Measurements from ENCODE around the gene ITGA6.

ITGA6 gene

GRCh38 chr2:172427256-172427989 lies at the start of gene ITGA6:
TSS of gene ITGA6 (plus strand) at chr2:172427586.
- Histone ChIP-seq H3K4me3 (ENCODE audit: low read length in 2 of 2) (peak within 1 kb of the TSS; percentile 58 to 76), H3K9me3 (ENCODE audit: control insufficient read depth in 2 of 2, low read length in 2 of 2) (no peaks in the 10 kb centered on the region), H3K27me3 (ENCODE audit: control insufficient read depth in 1 of 2, insufficient read depth in 2 of 2, low read length in 2 of 2) (peaks cover 17% of the 10 kb centered on the region in 2 donors), H3K9ac (ENCODE audit: low read length in 2 of 2) (peak within 1 kb of the TSS in 1 of 2 donors; percentile 24), H3K27ac (ENCODE audit: low read length) (no peak within 1 kb of the TSS), H3K4me1 (ENCODE audit: control insufficient read depth, insufficient read depth, low read length) (peaks cover 6% of the 10 kb centered on the region), H3K36me3 (ENCODE audit: control insufficient read depth in 2 of 2, insufficient read depth in 2 of 2, low read length in 2 of 2) (no peaks in the 10 kb centered on the region)

GRCh38 chr2:172380436-172381274 lies 46.7 kb upstream of the ITGA6 start:
- H3K4me3 ChIP-seq (ENCODE audit: low read length in 2 of 2), result no peak overlapping the region
- H3K9me3 ChIP-seq (ENCODE audit: control insufficient read depth in 2 of 2, low read length in 2 of 2), result no peaks in the 10 kb centered on the region
- no peaks in the 10 kb centered on the region for H3K36me3 ChIP-seq (ENCODE audit: control insufficient read depth in 2 of 2, insufficient read depth in 2 of 2, low read length in 2 of 2)
- no peak overlapping the region for H3K27ac ChIP-seq (ENCODE audit: low read length)
- H3K27me3 ChIP-seq (ENCODE audit: control insufficient read depth in 1 of 2, insufficient read depth in 2 of 2, low read length in 2 of 2), result no peaks in the 10 kb centered on the region
- no peaks in the 10 kb centered on the region for H3K4me1 ChIP-seq (ENCODE audit: control insufficient read depth, insufficient read depth, low read length)
- no peak overlapping the region for H3K9ac ChIP-seq (ENCODE audit: low read length in 2 of 2)

DNA sequence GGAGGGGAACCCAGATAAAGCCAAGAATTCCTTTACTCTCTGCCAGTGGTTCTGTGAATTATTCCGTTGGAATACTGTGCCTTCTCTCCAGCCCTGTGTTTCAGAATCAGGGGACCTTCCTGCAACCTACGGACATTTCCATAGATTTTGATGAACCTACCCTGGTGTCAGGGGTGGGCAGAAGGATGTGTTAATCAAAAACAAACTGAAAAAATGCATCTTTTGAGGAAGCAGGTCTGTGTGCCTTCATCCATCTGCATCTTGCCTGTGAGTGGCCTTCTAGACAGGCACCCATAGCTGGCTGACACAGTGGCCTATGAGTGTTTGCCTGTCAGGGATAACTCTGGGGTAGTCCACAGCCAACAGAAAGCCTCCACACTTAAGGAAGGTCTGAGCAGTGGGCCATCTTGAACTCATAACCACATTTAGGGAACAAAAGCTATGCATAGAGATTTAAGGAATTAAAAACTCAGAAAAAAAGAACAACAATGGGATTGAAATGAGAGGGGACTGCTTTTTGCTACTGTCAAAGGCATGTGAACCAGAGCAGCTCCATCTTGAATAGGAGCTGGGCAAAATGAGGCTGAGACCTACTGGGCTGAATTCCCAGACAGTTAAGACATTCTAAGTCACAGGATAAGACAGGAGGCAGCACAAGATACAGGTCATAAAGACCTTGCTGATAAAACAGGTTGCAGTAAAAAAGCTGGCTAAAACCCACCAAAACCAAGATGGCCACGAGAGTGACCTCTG lies 45.9 kb upstream of the ITGA6 start:
- Histone ChIP-seq H3K4me1 (ENCODE audit: control insufficient read depth, insufficient read depth, low read length) (no peaks in the 10 kb centered on the region), H3K27me3 (ENCODE audit: control insufficient read depth in 1 of 2, insufficient read depth in 2 of 2, low read length in 2 of 2) (no peaks in the 10 kb centered on the region), H3K9me3 (ENCODE audit: control insufficient read depth in 2 of 2, low read length in 2 of 2) (no peaks in the 10 kb centered on the region), H3K27ac (ENCODE audit: low read length) (no peak overlapping the region), H3K9ac (ENCODE audit: low read length in 2 of 2) (no peak overlapping the region), H3K36me3 (ENCODE audit: control insufficient read depth in 2 of 2, insufficient read depth in 2 of 2, low read length in 2 of 2) (no peaks in the 10 kb centered on the region), H3K4me3 (ENCODE audit: low read length in 2 of 2) (no peak overlapping the region)

- Histone ChIP-seq H3K27ac (ENCODE audit: low read length) (no peak overlapping the region), H3K4me3 (ENCODE audit: low read length in 2 of 2) (no peak overlapping the region), H3K9me3 (ENCODE audit: control insufficient read depth in 2 of 2, low read length in 2 of 2) (no peaks in the 10 kb centered on the region), H3K9ac (ENCODE audit: low read length in 2 of 2) (no peak overlapping the region), H3K4me1 (ENCODE audit: control insufficient read depth, insufficient read depth, low read length) (no peaks in the 10 kb centered on the region), H3K36me3 (ENCODE audit: control insufficient read depth in 2 of 2, insufficient read depth in 2 of 2, low read length in 2 of 2) (no peaks in the 10 kb centered on the region), H3K27me3 (ENCODE audit: control insufficient read depth in 1 of 2, insufficient read depth in 2 of 2, low read length in 2 of 2) (no peaks in the 10 kb centered on the region)
Measured at GRCh38 chr2:172387361-172387760, 40.0 kb upstream of the ITGA6 start.

DNA sequence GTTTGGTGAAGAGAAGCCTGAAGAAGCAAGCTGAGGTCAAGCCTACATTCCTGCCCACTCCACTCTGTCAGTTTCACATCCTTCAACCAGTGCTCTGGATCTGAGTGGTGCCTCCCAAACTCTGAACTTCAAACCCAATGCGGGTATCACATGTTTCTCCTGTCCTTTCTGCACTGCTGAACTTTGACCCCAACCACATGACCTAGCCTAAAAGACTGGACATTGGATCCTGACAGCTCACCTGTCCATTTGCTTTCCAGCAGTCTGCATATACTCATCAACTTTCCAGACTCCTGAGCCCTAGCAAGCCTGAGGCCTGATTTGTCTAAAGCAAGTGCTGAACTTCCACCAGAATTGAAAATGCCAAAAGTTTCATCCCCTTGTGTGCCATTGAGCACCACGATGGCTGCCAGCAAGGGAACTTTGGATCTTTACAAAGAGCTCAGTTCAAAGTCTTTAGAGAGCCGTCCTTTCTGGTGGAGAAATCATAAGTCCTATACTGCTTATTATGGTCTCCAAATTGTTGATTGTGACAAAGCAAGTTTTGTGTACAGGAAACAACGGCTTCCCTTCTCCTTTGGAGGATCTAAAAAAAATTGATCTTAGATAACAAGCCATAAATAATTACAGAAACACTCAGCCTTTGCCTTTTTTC lies 37.6 kb upstream of the ITGA6 start:
- no peak overlapping the region for H3K4me3 ChIP-seq (ENCODE audit: low read length in 2 of 2)
- no peaks in the 10 kb centered on the region for H3K36me3 ChIP-seq (ENCODE audit: control insufficient read depth in 2 of 2, insufficient read depth in 2 of 2, low read length in 2 of 2)
- no peaks in the 10 kb centered on the region for H3K9me3 ChIP-seq (ENCODE audit: control insufficient read depth in 2 of 2, low read length in 2 of 2)
- H3K4me1 ChIP-seq (ENCODE audit: control insufficient read depth, insufficient read depth, low read length), result no peaks in the 10 kb centered on the region
- no peak overlapping the region for H3K9ac ChIP-seq (ENCODE audit: low read length in 2 of 2)
- H3K27ac ChIP-seq (ENCODE audit: low read length), result no peak overlapping the region
- H3K27me3 ChIP-seq (ENCODE audit: control insufficient read depth in 1 of 2, insufficient read depth in 2 of 2, low read length in 2 of 2), result no peaks in the 10 kb centered on the region

GRCh38 chr2:172394002-172394401 lies 33.4 kb upstream of the ITGA6 start:
- Histone ChIP-seq H3K4me3 (ENCODE audit: low read length in 2 of 2) (no peak overlapping the region), H3K9ac (ENCODE audit: low read length in 2 of 2) (no peak overlapping the region), H3K27ac (ENCODE audit: low read length) (no peak overlapping the region), H3K27me3 (ENCODE audit: control insufficient read depth in 1 of 2, insufficient read depth in 2 of 2, low read length in 2 of 2) (no peaks in the 10 kb centered on the region), H3K9me3 (ENCODE audit: control insufficient read depth in 2 of 2, low read length in 2 of 2) (no peaks in the 10 kb centered on the region), H3K4me1 (ENCODE audit: control insufficient read depth, insufficient read depth, low read length) (peaks cover 5% of the 10 kb centered on the region), H3K36me3 (ENCODE audit: control insufficient read depth in 2 of 2, insufficient read depth in 2 of 2, low read length in 2 of 2) (no peaks in the 10 kb centered on the region)

- no peaks in the 10 kb centered on the region for H3K36me3 ChIP-seq (ENCODE audit: control insufficient read depth in 2 of 2, insufficient read depth in 2 of 2, low read length in 2 of 2)
- H3K9ac ChIP-seq (ENCODE audit: low read length in 2 of 2), result no peak overlapping the region
- no peaks in the 10 kb centered on the region for H3K9me3 ChIP-seq (ENCODE audit: control insufficient read depth in 2 of 2, low read length in 2 of 2)
- no peaks in the 10 kb centered on the region for H3K27me3 ChIP-seq (ENCODE audit: control insufficient read depth in 1 of 2, insufficient read depth in 2 of 2, low read length in 2 of 2)
- H3K27ac ChIP-seq (ENCODE audit: low read length), result no peak overlapping the region
- no peak overlapping the region for H3K4me3 ChIP-seq (ENCODE audit: low read length in 2 of 2)
- peaks cover 5% of the 10 kb centered on the region for H3K4me1 ChIP-seq (ENCODE audit: control insufficient read depth, insufficient read depth, low read length)
Measured at GRCh38 chr2:172395503-172395902, 31.9 kb upstream of the ITGA6 start.

DNA sequence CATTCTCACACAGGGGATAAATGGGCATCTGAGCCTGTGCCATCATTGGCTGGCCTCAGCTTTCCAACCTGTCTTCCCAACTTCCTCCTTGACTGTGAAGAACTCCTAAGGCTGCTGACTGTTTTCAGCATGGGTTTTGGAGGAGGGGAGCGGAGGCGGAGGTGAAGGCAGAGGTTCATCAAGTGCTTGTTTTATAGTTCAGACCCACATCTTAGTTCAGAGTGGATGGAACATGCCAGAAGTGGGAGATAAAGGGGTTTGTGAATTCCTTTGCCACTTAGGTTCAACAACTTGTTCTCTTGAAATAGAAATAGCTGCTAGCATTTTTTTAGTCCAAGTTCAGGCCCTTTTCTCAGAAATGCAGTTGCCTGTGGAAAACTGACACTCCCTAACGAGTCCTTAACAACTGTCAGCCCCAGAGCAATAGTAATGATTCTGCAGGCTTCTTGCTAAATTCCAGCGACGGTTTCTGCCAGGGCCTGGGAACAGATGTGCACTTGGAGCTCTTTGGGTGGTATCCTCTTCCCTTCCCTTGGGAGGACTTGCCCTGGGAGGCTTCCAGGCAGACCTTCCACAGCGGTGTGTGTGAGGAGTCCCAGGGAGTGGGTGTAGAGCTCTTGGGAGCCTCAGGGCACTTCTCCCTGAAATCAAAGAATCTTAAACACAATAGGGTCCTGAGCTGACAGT lies 30.1 kb upstream of the ITGA6 start:
- no peak overlapping the region for H3K27ac ChIP-seq (ENCODE audit: low read length)
- H3K4me1 ChIP-seq (ENCODE audit: control insufficient read depth, insufficient read depth, low read length), result peaks cover 5% of the 10 kb centered on the region
- no peaks in the 10 kb centered on the region for H3K36me3 ChIP-seq (ENCODE audit: control insufficient read depth in 2 of 2, insufficient read depth in 2 of 2, low read length in 2 of 2)
- no peak overlapping the region for H3K9ac ChIP-seq (ENCODE audit: low read length in 2 of 2)
- H3K4me3 ChIP-seq (ENCODE audit: low read length in 2 of 2), result no peak overlapping the region
- H3K27me3 ChIP-seq (ENCODE audit: control insufficient read depth in 1 of 2, insufficient read depth in 2 of 2, low read length in 2 of 2), result no peaks in the 10 kb centered on the region
- no peaks in the 10 kb centered on the region for H3K9me3 ChIP-seq (ENCODE audit: control insufficient read depth in 2 of 2, low read length in 2 of 2)

DNA sequence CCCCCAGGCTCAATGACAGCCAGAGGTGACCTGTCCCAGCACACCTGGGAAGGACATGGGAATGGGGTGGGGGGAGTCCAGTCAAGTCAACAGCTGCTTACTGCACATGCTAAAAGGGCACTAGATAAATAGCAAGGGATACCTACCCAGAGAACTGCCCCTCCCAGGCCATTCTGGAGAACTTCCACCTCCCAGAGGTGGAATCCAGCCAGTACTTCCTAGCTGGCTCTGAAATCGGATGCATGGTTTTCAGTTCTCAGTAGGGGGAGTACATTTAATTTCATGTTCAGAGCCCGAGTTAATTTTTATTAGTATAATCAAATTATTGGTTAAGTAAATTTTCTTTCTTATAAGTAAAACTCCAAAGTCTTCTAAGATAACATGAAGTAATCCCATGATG lies 28.9 kb upstream of the ITGA6 start:
- peaks cover 5% of the 10 kb centered on the region for H3K4me1 ChIP-seq (ENCODE audit: control insufficient read depth, insufficient read depth, low read length)
- H3K4me3 ChIP-seq (ENCODE audit: low read length in 2 of 2), result no peak overlapping the region
- H3K9me3 ChIP-seq (ENCODE audit: control insufficient read depth in 2 of 2, low read length in 2 of 2), result no peaks in the 10 kb centered on the region
- H3K27me3 ChIP-seq (ENCODE audit: control insufficient read depth in 1 of 2, insufficient read depth in 2 of 2, low read length in 2 of 2), result no peaks in the 10 kb centered on the region
- no peak overlapping the region for H3K9ac ChIP-seq (ENCODE audit: low read length in 2 of 2)
- H3K36me3 ChIP-seq (ENCODE audit: control insufficient read depth in 2 of 2, insufficient read depth in 2 of 2, low read length in 2 of 2), result no peaks in the 10 kb centered on the region
- no peak overlapping the region for H3K27ac ChIP-seq (ENCODE audit: low read length)

GRCh38 chr2:172399765-172400164 lies 27.6 kb upstream of the ITGA6 start:
- H3K27me3 ChIP-seq (ENCODE audit: control insufficient read depth in 1 of 2, insufficient read depth in 2 of 2, low read length in 2 of 2), result no peaks in the 10 kb centered on the region
- no peaks in the 10 kb centered on the region for H3K9me3 ChIP-seq (ENCODE audit: control insufficient read depth in 2 of 2, low read length in 2 of 2)
- H3K27ac ChIP-seq (ENCODE audit: low read length), result no peak overlapping the region
- H3K4me3 ChIP-seq (ENCODE audit: low read length in 2 of 2), result no peak overlapping the region
- no peaks in the 10 kb centered on the region for H3K36me3 ChIP-seq (ENCODE audit: control insufficient read depth in 2 of 2, insufficient read depth in 2 of 2, low read length in 2 of 2)
- H3K4me1 ChIP-seq (ENCODE audit: control insufficient read depth, insufficient read depth, low read length), result peaks cover 5% of the 10 kb centered on the region
- no peak overlapping the region for H3K9ac ChIP-seq (ENCODE audit: low read length in 2 of 2)
